ENCODE measurements around the gene ADAP2.
"Not testable (repeated sequence)": the region's sequence is repeated elsewhere in the genome, so short reads cannot be mapped to it uniquely, and the experiment has no call there.

The ADAP2 gene

GRCh38 chr17:30930495-30930894 lies 8.8 kb downstream of the ADAP2 start:
- DNase-seq (ENCODE audit: low spot score): no peak

DNA sequence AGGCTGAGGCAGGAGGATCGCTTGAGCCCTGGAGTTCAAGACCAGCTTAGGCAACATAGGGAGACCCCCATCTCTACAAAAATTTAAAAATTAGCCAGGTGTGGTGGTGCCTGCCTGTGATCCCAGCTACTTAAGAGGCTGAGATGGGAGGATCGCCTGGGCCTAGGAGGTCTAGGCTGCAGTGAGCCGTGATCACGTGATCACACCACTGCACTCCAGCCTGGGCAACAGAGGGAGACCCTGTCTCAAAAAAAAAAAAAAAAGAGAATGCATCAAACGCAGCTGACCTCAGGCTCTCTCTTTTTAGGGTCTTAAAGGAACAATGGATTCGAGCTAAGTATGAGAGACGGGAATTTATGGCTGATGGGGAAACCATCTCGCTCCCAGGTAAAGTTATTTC lies 9.8 kb downstream of the ADAP2 start:
- not testable (repeated sequence) for DNase-seq (ENCODE audit: low spot score)

GRCh38 chr17:30933966-30934365 lies 12.2 kb downstream of the ADAP2 start:
- DNase-seq (ENCODE audit: low spot score): no peak

GRCh38 chr17:30939051-30939689 lies 17.4 kb downstream of the ADAP2 start:
- no peak for DNase-seq (ENCODE audit: low spot score)

GRCh38 chr17:30942308-30943079 lies 20.7 kb downstream of the ADAP2 start:
- no peak for DNase-seq (ENCODE audit: low spot score)

GRCh38 chr17:30947796-30948195 lies 26.1 kb downstream of the ADAP2 start:
- no peak for DNase-seq (ENCODE audit: low spot score)

DNA sequence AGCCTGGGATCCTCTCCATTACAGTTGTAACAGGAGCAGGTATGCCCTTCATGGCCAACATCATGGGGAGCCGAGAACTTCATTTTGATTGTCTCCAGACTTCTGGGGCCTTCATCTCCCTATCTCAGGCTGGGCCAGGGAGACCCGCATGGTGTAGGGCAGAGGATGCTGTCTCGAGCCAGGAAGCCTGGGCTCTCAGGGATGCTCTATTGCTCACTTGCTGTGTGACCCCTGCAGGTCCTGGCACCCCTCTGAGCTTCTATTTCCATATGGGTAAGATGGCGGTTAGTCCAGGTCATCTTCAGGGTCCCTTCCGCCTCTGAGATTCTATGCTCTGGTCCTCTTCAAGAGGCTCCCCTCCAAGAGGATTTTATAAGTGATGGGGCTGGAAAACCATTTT lies 28.4 kb downstream of the ADAP2 start:
- peak; percentile 9 for DNase-seq (ENCODE audit: low spot score)

GRCh38 chr17:30950669-30951399 lies 29.1 kb downstream of the ADAP2 start:
- peak; percentile 82 for DNase-seq (ENCODE audit: low spot score)

DNA sequence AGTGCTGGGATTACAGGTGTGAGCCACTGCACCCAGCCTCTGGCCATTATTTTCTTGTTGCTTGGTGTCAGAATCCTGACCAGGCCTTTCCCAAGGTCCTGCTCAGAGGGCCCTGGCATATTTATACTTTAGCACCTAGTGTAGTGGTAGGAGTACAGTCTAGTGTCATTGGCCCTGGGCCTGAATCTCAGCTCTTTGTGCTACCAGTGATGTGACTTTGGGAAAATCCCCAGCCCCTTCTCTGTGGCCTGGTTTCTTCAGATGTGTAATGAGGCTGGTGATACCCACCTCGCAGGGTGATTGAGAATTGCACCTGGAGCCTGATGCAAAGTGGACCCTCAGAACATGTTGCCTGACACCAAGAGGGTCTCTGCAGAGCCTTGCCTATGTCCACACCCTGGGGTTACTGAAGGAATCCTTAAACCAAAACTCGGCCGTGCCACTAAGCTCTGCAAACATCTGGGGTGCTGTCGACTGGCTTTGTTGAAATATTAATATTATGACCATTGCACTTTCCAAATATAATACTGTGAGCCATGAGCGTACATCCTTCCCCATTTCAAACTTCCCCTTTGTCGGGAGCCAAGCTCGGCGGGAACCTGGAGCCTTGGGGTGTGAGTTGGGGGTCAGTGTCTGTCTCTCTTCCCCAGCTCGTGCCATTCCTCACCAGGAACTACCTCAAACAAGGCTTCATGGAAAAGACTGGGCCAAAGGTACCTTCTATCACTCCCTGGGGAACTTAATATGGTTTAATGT lies 31.1 kb downstream of the ADAP2 start:
- no peak for DNase-seq (ENCODE audit: low spot score)

DNA sequence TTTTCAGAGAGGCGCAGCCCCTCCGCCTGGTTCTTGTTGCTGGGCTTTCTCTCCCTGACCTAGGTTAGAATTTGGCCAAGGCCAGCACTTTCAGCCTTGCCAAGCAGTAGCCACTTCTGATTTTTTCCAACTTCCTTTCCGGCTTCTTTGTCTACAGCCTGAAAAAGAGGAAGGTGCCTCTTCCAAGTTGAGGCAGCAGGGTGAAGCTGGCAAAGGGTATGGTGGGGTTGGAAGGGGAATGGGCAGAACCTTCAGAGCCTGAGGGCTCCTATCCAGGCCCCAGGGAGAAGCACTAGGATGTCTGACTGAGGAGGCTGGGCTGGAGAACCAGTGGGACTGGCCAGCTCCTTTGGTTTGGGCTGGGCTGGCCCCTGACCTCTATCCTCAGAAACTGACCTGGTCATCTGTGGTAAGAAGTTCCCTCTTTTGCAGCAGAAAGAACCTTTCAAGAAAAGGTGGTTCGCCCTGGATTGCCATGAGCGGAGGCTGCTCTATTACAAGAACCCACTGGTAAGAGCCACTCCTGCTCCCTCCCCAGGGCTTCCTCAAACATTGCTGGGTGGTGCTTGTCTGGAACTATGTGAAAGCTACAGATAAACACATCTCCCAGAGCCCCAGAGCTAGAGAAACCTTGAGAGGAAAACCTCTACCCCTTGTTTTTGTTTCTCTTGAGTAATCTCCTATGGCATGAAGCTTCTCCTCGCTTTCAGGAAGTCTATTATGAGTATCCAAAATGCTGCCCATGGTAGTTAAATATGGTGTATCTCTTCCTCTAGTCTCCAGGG lies 32.5 kb downstream of the ADAP2 start:
- DNase-seq (ENCODE audit: low spot score): no peak

DNA sequence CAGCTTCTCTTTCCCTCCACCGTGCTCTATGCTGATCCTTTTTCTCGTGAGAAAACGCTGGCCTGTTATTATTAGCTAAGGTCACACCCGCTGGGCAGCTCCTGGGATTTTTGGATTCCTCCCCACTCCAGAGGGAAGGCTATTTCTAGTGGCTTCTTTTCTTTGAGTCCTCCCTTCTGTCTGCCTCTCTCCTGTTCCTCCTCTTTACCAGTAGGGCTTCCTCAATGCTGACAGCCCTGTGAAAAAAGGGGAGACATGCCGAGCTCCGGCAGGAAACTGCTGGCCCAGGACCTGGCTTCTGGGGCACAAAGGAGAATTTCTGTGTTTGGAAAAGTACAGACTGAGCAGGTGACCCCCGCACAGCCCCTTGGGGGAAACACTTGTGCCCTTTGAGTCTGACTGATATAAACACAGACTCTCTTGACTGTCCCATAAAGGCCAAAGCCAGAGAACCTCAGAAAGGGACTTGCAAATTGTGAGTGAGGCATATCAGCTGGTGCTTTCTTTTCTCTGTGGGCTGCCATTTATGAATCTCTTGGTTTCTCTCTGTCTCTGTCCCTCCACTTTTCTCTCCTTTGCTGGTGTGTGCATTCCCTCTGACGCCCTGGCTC lies 35.1 kb downstream of the ADAP2 start:
- peak; percentile 39 for DNase-seq (ENCODE audit: low spot score)

- DNase-seq (ENCODE audit: low spot score): no peak
Measured at GRCh38 chr17:30957741-30958140, 36.0 kb downstream of the ADAP2 start.

GRCh38 chr17:30958187-30958586 lies 36.4 kb downstream of the ADAP2 start:
- no peak for DNase-seq (ENCODE audit: low spot score)

DNA sequence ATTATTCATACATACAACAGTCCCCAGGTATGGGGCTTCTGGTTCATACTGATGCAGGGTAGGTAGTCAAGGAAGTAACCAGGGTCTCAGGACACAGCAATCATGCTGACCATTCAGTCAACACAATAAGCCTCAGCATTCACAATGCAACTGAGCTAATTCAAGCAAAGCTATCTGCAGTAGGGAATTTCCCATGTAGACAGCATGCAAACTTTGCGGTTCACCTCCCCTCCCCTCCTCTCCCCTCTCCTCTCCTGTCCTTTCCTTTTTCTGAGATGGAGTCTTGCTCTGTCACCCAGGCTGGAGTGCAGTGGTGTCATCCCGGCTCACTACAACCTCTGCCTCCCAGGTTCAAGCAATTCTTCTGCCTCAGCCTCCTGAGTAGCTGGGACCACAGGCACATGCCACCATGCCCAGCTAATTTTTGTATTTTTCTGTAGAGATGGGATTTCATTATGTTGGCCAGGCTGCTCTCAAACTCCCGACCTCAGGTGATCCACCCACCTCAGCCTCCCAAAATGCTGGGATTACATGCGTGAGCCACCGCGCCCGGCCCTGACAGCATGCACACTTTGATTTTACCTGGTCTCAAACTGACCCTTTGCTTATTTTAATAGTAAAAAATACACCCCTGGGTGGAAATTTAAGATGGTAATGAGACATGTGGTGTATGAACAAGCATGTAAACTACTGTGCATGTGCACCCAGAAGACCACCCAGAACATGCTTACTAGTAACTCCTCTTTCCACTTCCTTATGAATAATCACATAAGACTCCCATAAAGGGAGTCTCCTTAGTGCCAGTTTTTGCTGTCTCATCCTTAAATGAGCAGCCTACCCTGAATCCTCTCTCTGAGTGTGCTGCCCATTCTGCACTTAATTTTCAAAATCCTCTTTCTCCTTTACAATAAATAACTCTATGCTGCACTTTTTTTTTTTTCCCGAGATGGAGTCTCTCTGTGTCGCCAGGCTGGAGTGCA lies 39.8 kb downstream of the ADAP2 start:
- peak; percentile 40 for DNase-seq (ENCODE audit: low spot score)

- not testable (repeated sequence) for DNase-seq (ENCODE audit: low spot score)
Measured at GRCh38 chr17:30964312-30964711, 42.6 kb downstream of the ADAP2 start.

DNA sequence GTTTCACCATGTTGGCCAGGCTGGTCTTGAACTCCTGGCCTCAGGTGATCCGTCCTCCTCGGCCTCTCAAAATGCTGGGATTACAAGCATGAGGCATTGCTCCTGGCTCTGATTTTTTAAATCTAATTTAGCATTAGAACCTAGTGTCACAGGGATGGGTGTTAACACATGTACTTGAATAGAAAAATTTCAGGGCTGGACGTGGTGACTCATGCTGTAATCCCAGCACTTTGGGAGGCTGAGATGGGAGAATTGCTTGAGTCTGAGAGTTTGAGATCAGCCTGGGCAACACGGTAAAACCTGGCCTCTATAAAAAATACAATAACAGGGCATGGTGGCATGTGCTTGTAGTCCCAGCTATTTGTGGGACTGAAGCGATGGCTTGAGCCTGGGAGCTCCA lies 43.1 kb downstream of the ADAP2 start:
- DNase-seq (ENCODE audit: low spot score): peak; percentile 17

GRCh38 chr17:30965686-30966085 lies 43.9 kb downstream of the ADAP2 start:
- DNase-seq (ENCODE audit: low spot score): no peak

DNA sequence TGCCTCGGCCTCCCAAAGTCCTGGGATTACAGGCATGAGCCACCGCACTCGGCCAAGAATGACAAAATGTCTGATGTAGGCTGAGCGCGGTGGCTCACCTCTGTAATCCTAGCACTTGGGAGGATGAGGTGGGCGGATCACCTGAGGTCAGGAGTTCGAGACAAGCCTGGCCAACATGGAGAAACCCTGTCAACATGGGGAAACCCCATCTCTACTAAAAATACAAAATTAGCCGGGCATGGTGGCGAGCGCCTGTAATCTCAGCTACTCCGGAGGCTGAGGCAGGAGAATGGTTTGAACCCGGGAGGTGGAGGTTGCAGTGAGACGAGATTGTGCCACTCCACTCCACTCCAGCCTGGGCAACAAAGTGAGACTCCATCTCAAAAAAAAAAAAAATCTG lies 46.2 kb downstream of the ADAP2 start:
- not testable (repeated sequence) for DNase-seq (ENCODE audit: low spot score)

DNA sequence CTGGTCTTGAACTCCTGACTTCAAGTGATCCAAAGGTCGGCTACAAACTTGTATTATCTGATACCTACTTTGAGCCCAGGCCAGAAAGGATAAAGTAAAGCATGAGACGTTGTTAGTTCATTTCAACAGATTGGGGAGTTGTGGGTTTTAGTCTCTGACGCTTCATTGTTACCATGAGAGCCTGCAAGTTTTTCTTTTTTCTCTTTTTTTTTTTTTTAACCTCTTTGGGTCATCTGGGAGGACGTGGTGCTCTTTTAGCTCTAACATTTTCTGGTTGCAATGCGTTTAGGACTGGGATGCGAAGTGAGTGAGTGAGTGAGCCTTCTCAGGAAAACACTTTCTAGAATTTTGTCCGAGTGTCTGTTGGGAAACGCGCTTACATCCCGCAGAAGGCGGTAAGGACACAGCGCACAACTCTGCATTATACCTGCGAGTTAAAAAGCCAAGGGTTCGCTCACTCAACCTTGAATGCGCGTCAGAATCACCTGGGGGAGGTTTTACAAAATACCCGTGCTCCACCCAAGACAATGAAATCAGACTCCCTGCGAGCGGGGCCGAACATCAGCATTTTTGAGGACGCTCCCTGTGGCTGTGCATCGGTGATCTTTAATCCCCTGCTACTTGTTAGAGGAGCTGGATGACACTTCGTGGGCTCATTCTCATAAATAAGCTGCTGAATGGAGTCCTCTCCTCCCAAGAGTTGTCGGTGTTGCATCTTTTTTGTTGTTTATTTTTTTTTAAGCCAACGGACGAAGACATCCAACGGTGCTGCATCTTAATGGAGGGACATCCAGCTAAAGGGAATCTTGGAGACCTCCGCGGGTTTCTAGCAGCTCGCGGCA lies 48.5 kb downstream of the ADAP2 start:
- DNase-seq (ENCODE audit: low spot score): peak; percentile 20

Measured in AG20443 (cell line).